Inflammatory macrophage treated with lipopolysaccharide for 4 hours (primary cell): ENCODE measurements around the gene RGS5.

Source experiments
- DNase-seq: peaks from one replicate; pipeline ENCODE4 v3.0.0-alpha.2; 2020

Gene RGS5

DNA sequence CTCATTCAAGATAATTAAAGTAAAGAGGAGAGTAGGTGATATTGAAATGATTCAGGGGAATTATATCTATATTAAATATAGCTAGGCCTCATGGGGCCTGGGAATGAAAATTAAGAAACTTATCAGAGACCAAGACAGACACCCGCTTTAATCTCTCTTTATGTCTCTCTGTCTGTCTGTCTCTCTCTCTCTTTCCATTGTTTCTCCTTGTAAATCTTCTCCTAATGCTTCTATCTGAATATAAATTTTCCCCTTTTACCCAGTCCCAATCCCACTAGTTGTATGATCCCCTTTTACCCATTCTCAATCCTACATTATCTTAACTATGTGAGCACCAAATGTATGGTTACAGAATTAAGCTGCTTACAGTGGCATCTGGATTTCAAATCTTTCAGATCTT lies 61.2 kb downstream of the RGS5 start:
- DNase-seq: no peak

DNA sequence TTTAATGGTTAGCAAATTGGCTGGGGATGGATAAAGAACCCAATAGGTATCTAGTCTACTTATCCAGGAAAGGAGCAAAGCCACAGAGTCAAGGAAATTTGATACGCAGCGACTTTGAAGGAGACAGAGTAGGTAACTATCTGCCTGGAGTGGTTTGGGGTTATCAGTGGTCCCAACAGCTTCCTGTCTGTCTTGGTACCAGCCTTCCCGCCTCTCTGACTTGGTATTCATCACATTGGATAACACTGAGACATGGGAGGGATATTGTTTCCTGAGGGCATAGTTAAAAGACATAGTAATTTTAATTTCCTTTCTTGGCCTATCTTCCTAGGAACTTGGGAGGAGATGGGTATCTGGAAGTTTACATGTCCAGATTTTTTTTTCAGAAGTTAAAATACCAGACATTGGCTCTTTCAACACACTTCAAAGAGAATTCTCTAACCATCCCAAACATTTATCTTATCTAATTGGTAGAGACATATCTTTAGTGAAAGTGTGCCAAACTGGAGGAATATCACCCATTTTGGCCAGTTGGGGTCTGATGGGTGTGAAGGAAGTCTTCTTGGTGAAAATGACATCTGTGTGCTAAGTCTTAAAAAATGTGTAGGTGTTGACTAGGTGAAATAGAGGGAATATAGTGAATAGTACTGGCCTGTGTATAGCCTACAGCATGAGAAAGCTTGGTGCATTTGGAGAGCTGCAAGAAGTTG lies 65.0 kb downstream of the RGS5 start:
- DNase-seq: no peak

GRCh38 chr1:163131981-163132380 lies 70.7 kb downstream of the RGS5 start:
- no peak for DNase-seq

- DNase-seq: no peak
These were observed 72.4 kb downstream of the RGS5 start for GRCh38 chr1:163130225-163130856.

DNA sequence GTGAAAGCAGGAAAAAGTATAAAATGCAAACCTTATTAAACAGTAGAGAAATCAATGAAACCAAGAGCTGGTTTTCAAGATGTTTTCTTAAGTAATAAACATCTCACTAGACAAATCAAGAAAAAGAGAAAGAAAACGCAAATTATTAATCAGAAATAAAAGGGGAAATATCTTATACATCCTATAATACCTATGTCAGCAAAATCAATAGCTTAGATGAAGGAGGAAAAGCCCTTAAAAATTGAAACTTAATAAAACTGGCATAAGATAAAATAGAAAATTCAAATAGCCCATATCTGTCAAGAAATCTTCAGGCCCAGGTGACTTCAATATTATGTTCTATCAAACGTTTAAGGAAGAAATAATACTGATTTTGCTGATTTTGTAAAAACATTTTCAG lies 74.4 kb downstream of the RGS5 start:
- DNase-seq: no peak

GRCh38 chr1:163124812-163125211 lies 77.9 kb downstream of the RGS5 start:
- no peak for DNase-seq

- no peak for DNase-seq
These were observed 82.3 kb downstream of the RGS5 start for GRCh38 chr1:163120372-163120771.

DNA sequence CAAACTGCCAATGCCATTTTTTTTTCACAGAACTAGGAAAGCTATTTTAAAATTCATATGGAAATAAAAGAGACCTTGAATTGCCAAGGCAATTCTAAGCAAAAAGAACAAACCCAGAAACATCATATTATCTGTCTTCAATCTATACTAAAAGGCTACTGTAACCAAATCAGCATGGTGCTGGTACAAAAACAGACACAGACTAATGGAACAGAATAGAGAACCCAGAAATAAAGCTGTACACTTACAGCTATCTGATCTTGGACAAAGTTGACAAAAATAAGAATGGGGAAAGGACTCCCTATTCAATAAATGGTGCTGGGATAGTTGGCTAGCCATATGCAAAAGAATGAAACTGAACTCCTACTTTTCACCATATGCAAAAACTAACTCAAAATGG lies 83.0 kb downstream of the RGS5 start:
- no peak for DNase-seq

GRCh38 chr1:163115887-163116286 lies 86.8 kb downstream of the RGS5 start:
- DNase-seq: no peak

- no peak for DNase-seq
These were observed 95.1 kb downstream of the RGS5 start for GRCh38 chr1:163107655-163108054.

GRCh38 chr1:163106364-163106987 lies 96.2 kb downstream of the RGS5 start:
- DNase-seq: no peak

DNA sequence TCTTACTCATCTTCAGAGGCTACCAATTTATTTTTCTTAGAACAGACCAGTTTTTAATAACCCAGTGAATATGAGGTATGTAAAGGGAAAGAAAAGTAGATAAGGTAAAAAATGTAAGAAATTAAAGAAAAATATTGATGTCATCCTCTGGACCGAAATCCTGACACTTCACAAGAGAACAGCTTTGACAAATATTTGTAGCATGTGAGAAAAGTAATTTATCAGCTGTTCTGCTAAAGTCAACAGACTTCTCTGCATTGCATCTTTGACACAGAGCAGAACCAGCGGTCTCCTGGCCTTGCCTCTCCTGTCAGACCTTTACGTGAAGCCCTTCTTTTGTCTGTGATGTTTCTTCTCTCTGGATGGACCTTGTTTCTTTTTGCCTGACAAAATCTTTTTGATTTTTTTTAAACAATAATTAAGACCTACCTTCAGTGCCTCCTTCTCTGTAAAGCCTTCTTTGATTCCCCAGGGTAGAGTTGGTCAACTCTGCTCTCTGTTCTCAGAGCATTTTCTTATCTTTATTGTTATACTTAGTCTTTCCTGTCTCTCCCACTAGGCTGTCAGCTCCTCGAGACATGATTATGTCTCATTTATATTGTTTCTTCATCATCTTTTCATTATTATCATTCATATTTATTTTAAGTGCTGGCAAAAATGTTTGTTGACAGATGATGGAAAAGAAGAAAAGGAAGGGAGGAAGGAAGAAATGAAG lies 98.2 kb downstream of the RGS5 start:
- DNase-seq: no peak

DNA sequence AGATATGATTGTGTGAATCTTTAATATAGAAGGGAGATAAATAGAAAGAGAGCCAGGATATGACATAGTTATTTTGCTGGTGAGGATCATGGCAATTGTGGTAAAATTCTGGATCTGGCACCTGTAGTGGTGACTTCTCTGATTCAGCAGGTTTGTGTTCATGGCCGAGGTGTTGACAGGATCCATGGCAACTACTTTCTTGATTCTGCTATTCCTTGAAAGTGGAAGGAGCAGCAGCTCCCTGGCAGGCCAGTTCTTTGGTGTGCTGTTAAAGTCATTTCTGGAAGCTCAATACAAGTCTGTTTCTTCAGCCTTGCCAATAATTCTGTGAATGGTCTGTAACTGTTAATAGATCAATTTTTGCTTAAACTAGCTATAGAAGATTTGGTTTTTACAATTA lies 100.1 kb downstream of the RGS5 start:
- no peak for DNase-seq

DNA sequence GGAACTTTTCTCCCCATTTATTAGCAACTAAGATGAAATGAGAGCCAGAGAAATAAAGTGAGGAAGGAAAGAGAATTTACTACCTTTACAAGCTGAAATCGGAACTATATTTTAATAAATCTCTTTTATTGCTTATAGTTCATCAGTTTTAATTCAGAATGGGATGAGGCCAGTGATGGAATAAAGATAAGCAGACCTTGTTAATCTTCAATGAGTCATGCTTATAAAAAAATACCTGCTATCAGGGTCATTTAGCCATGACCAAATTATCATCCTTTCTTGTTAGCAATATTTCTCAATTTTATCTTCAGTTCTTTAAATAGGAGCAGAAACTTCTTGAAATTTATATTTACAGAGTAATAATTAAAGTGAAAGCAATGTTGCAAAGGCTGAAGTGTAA lies 107.5 kb downstream of the RGS5 start:
- no peak for DNase-seq

DNA sequence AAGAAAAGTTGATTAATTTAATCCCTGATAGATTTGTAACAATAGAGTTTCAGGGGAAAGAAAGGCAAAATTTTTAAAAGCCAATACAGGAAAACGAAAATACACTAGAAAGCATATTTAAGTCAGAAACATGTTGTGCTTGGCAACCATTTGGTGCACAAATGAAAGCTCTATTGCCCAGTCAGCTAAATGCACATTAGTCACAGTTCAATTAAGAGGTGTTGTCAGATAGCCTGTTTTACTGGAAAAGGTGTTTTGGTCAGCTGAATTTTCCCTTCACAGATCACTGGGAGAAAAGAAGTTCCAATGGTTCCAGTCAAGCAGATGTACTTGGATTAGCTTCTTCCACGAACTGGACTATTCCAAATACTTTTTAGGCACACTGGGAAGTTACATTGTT lies 108.1 kb downstream of the RGS5 start:
- no peak for DNase-seq

GRCh38 chr1:163094182-163094581 lies 108.5 kb downstream of the RGS5 start:
- no peak for DNase-seq

GRCh38 chr1:163093579-163093978 lies 109.1 kb downstream of the RGS5 start:
- no peak for DNase-seq

- no peak for DNase-seq
These were observed 109.5 kb downstream of the RGS5 start for GRCh38 chr1:163093169-163093568.
